Measurements from ENCODE around the gene COPG2.

The COPG2 gene

GRCh38 chr7:130655286-130655685, 13.3 kb downstream of the COPG2 start:
- Histone ChIP-seq H3K27ac (ENCODE audit: low read depth, low read length) (no peak overlapping the region), H2AFZ (ENCODE audit: low read depth, low read length, severe bottlenecking) (no peak overlapping the region), H3K36me3 (ENCODE audit: low read length) (peaks cover 26% of the 10 kb centered on the region; the same call in 1 of the 2 replicates), H4K20me1 (ENCODE audit: low read depth, low read length) (no peaks in the 10 kb centered on the region), H3K9ac (ENCODE audit: low read length) (no peak overlapping the region), H3F3A (ENCODE audit: insufficient read depth) (no peaks in the 10 kb centered on the region), H3K4me2 (ENCODE audit: low read depth, low read length, poor library complexity, severe bottlenecking) (no peak overlapping the region), H3K4me3 (ENCODE audit: insufficient read depth, low read length, poor library complexity, severe bottlenecking) (no peak overlapping the region), H3K9me3 (ENCODE audit: insufficient read depth, low read length) (no peaks in the 10 kb centered on the region), H3K9me2 (replicated peaks; ENCODE audit: insufficient read depth, low read length) (no peaks in the 10 kb centered on the region), H3K79me2 (ENCODE audit: insufficient read depth, low read length) (no peaks in the 10 kb centered on the region), H3K27me3 (ENCODE audit: low read length) (no peaks in the 10 kb centered on the region)
- TF ChIP-seq CTCF (IDR thresholded peaks at IDR 0.05; ENCODE audit: insufficient read depth, low read length, poor library complexity, severe bottlenecking) (no peak), EZH2phosphoT487 (conservative IDR thresholded peaks at IDR 0.05; ENCODE audit: low read length) (no peak)

GRCh38 chr7:130654850-130655249, 13.7 kb downstream of the COPG2 start:
- TF ChIP-seq EZH2phosphoT487 (conservative IDR thresholded peaks at IDR 0.05; ENCODE audit: low read length) (no peak), CTCF (IDR thresholded peaks at IDR 0.05; ENCODE audit: insufficient read depth, low read length, poor library complexity, severe bottlenecking) (no peak)
- no peaks in the 10 kb centered on the region for H4K20me1 ChIP-seq (ENCODE audit: low read depth, low read length)
- H3K79me2 ChIP-seq (ENCODE audit: insufficient read depth, low read length): no peaks in the 10 kb centered on the region
- no peak overlapping the region for H3K27ac ChIP-seq (ENCODE audit: low read depth, low read length)
- no peaks in the 10 kb centered on the region for H3F3A ChIP-seq (ENCODE audit: insufficient read depth)
- H3K4me3 ChIP-seq (ENCODE audit: insufficient read depth, low read length, poor library complexity, severe bottlenecking): no peak overlapping the region
- H3K9me3 ChIP-seq (ENCODE audit: insufficient read depth, low read length): no peaks in the 10 kb centered on the region
- no peaks in the 10 kb centered on the region for H3K9me2 ChIP-seq (replicated peaks; ENCODE audit: insufficient read depth, low read length)
- no peak overlapping the region for H3K4me2 ChIP-seq (ENCODE audit: low read depth, low read length, poor library complexity, severe bottlenecking)
- no peak overlapping the region for H2AFZ ChIP-seq (ENCODE audit: low read depth, low read length, severe bottlenecking)
- H3K36me3 ChIP-seq (ENCODE audit: low read length): peaks cover 26% of the 10 kb centered on the region; the same call in 1 of the 2 replicates
- H3K9ac ChIP-seq (ENCODE audit: low read length): no peak overlapping the region
- no peaks in the 10 kb centered on the region for H3K27me3 ChIP-seq (ENCODE audit: low read length)

- H3K4me2 ChIP-seq (ENCODE audit: low read depth, low read length, poor library complexity, severe bottlenecking): no peak overlapping the region
- no peaks in the 10 kb centered on the region for H3K9me3 ChIP-seq (ENCODE audit: insufficient read depth, low read length)
- H3K9ac ChIP-seq (ENCODE audit: low read length): no peak overlapping the region
- H3K79me2 ChIP-seq (ENCODE audit: insufficient read depth, low read length): no peaks in the 10 kb centered on the region
- H2AFZ ChIP-seq (ENCODE audit: low read depth, low read length, severe bottlenecking): no peak overlapping the region
- no peaks in the 10 kb centered on the region for H3F3A ChIP-seq (ENCODE audit: insufficient read depth)
- peaks cover 20% of the 10 kb centered on the region; the same call in 1 of the 2 replicates for H3K36me3 ChIP-seq (ENCODE audit: low read length)
- TF ChIP-seq CTCF (IDR thresholded peaks at IDR 0.05; ENCODE audit: insufficient read depth, low read length, poor library complexity, severe bottlenecking) (no peak), EZH2phosphoT487 (conservative IDR thresholded peaks at IDR 0.05; ENCODE audit: low read length) (no peak)
- no peak overlapping the region for H3K4me3 ChIP-seq (ENCODE audit: insufficient read depth, low read length, poor library complexity, severe bottlenecking)
- no peaks in the 10 kb centered on the region for H3K9me2 ChIP-seq (replicated peaks; ENCODE audit: insufficient read depth, low read length)
- H4K20me1 ChIP-seq (ENCODE audit: low read depth, low read length): no peaks in the 10 kb centered on the region
- no peaks in the 10 kb centered on the region for H3K27me3 ChIP-seq (ENCODE audit: low read length)
- no peak overlapping the region for H3K27ac ChIP-seq (ENCODE audit: low read depth, low read length)
Observed at GRCh38 chr7:130650611-130651120, 17.9 kb downstream of the COPG2 start.
